Measurements from ENCODE around the gene IER5L.
A peak's percentile ranks its signal among the peaks of the same experiment; 100 is the strongest.
"Not testable (repeated sequence)": the region's sequence is repeated elsewhere in the genome, so short reads cannot be mapped to it uniquely, and the experiment has no call there.

IER5L gene

DNA sequence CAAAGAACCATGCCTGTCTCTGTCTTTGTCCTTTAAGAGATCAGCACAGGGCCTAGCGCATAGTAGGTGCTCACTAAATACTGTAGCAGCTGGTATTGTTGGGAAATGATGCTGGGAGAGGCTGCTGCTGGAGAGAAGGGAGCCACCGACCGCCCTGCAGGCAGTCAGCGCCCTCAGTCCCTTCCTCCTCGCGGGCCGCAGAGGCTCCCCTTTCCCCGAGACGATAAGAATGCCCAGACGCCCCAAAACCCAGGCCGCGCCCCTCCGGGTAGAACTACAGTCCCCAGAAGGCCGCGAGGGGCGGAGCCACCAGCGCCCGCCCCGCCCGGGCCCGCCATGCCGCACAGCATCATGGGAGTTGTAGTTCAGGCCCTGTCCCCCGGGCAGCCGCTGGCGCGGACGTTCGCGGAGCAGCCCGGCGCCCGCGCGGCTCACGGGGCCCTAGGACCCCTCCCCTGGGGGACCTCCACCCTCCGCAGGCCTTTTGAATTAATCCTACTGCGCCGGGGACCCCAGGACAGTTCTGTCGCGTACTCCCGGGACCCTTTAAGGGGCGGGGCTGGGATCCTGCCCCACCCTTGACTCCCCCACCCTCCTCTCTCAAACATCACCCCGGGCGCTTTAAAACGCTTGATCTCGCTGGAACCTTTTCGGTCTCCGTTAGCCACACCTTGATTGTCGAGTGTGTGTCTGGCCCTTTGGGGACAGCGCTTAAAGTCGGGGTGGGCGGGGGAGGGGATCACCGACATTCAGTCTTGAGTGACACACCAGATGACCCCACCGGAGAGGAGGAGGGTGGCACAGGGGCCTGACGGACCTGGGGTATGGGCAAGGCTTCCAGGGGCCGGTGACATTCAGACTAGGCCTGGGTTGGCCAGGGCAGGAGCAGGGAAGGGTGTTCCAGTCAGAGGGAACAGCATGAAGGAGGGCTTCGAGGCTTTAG is 24.8 kb upstream of the IER5L start:
- DNase-seq, result peak; percentile 93

DNA sequence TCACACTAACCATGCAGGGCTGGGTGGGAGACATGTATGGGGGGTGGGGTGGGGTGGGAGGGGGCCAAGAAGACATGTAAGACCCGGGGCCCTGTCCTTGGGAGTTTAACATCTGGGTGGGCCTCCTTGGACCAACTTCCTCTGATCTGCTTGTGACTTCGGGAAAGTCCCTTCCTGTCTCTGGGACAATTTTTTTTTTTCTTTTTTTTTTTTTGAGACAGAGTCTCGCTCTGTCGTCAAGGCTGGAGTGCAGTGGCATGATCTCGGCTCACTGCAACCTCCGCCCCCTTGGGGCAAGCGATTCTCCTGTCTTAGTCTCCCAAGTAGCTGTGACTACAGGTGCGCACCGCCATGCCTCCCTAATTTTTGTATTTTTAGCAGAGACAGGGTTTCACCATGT is 23.8 kb upstream of the IER5L start:
- DNase-seq, result no peak

- no peak for DNase-seq
Observed at GRCh38 chr9:129201289-129201688, 23.2 kb upstream of the IER5L start.

DNA sequence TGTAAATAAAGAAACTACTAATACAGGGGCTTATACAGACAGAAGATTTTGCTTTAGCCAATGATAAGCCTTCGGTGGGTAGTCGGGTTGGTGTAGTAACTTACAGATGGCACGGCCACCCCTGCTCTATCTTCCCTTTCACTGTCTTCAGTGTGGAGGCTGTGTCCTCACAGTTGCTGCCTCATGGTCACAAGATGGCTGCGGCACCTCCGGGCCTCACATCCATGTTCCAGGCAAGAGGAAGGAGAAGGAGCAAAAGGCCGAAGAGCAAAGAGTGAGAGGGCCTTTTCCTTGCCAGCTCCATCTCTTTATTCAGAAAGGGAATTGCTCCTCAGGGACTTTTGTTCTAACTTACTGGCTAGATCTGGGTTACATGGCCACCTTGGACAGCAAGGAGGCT is 22.2 kb upstream of the IER5L start:
- DNase-seq, result no peak

GRCh38 chr9:129199044-129199435 is 21.0 kb upstream of the IER5L start:
- DNase-seq, result no peak

- DNase-seq, result no peak
Observed at GRCh38 chr9:129198319-129199043, 20.4 kb upstream of the IER5L start.

DNA sequence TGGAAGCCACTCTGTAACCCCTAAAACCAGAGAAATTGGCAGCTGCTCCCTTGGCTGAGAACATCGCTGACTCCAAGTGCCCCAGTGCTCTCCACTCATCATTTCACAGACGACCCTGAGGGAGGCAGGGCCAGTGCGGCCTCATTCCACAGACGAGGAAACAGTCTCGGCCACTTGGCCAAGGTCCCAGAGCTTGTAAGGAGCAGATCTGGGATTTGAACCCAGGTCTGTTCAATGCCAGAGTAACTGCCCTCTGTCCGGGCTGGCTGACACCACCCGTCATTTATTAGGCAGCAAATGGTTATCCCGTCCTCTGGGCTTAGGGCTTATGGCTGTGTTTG is 19.9 kb upstream of the IER5L start:
- DNase-seq, result no peak

DNA sequence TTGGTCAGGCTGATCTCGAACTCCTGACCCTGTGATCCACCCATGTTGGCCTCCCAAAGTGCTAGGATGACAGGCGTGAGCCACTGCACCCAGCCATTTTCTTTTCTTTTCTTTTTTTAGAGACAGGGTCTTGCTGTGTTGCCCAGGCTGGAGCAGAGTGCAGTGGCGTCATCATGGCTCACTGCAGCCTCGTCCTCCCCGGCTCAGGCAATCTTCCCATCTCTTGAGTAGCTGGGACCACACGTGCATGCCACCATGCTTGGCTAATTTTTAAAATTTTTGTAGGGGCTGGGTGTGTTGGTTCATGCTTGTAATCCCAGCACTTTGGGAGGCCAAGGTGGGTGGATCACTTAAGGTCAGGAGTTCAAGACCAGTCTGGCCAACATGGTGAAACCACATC is 19.0 kb upstream of the IER5L start:
- DNase-seq, result not testable (repeated sequence)

- no peak for DNase-seq
Observed at GRCh38 chr9:129195606-129196005, 17.5 kb upstream of the IER5L start.

DNA sequence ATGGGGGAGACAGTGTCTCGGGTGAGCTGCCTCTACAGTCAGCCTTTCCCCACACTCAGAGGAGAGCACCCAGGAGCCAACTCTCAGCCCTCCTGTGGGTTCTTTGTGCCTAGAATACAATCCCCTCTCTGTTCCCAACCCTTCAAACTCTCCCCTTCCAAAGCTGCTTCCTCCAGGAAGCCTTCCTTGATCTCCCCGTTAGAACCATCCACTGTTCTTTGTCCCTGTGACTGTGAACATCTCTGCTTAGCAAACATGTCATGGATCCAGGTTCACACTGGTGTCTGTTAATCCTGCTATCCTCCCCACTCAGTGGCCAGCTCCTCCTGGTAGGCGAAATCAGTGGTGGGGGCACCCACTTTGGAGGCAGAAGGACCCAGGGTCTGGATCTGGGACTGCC is 16.2 kb upstream of the IER5L start:
- DNase-seq, result no peak

- DNase-seq, result no peak
Observed at GRCh38 chr9:129193655-129194054, 15.6 kb upstream of the IER5L start.

DNA sequence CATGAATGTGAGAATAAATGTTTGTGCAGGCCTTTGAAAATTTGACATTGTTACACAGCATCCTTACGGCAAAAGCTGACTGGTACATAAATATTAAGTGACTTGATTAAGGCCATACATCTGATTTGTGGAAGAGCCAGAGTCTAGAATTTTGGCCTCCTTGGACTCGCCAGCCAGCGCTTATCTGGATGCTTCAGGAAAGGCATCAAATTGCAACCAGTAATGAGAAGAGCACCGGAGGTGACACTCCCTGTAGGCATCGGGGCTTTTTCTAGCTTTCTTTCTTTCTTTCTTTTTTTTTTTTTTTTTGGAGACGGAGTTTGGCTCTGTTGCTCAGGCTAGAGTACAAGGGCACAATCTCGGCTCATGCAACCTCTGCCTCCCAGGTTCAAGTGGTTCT is 13.2 kb upstream of the IER5L start:
- DNase-seq, result no peak

- not testable (repeated sequence) for DNase-seq
Observed at GRCh38 chr9:129189971-129190370, 11.9 kb upstream of the IER5L start.

DNA sequence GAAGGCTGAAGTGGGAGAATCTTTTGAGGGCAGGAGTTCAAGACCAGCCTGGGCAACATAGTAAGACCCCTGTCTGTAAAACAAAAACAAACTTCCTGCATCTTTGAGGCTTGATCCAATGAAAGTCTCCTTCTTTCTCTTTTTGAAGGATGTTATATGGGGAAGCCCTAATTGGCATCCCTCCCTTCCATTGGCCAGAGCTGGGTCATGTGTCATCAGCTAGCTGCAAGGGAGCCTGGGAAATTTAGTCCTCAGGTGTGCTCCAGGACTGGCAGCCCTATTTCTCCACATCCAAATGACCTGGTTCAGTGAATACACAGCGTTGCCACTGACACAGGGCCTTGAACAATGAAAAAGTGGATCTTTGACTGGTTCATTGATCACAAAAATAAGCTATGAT is 9.0 kb upstream of the IER5L start:
- no peak for DNase-seq

GRCh38 chr9:129185991-129186390 is 7.9 kb upstream of the IER5L start:
- DNase-seq, result no peak

DNA sequence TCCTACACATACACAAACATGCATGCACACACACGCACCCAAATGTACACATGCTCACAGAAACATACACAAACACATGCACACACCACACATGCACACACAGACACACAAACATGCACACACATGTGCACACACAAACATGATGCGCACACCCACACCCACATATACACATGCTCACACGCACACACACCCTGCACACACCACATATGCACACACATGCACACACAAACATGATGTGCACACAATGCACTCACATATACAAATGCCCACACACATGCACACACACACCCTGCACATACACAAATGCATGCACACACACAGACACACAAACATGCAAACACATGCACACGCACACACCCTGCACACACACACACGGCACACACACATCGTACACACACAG is 7.3 kb upstream of the IER5L start:
- no peak for DNase-seq

- no peak for DNase-seq
Observed at GRCh38 chr9:129184596-129185122, 6.6 kb upstream of the IER5L start.

DNA sequence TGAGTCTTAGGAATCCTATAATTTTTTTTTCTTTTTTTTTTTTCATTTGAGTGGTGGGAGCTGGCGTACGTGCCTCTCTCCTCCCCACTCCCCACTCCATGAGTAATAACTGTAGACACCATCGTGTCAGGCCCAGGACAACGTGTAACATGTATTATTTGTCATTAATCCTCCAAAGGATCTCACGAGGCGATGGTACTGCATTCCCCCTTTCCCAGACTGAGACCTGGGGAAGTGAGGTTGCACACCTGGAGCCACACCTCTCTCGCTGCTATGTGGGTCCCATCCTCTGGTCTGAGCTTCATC is 6.1 kb upstream of the IER5L start:
- DNase-seq, result no peak

DNA sequence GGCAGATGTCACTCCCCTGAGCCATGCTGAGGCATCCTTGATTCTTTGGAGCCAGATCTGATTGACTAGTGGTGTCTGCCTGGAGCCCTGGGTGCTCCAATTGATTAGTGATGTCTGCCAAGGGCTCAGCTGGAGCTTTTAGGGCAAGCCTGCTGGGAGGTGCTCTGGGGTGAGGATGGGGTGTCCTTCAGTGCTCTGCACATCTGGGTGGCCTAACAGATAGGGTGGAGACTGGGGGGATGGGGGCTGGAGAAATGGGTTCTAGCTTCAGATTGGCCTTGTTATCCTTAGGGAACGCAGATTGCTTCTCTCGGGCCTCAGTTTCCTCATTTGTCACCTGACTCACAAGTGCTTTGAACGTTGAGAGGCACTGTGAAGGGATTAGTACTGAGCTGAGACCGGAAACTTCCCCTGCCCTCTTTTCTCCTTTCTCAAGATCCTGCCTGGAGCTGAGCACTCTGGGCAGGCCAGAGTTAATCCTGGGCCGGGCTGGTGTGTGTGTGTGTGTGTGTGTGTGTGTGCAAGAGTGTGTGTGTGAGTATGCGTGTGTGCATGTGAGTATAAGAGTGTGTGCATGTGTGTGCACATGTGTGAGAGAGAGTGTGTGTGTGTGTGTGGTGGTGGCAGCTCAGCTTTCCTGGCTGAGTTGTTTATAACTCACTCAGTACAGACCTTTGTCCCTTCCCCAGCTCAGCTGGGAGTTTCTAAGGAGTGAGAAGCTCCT is 5.6 kb upstream of the IER5L start:
- no peak for DNase-seq

DNA sequence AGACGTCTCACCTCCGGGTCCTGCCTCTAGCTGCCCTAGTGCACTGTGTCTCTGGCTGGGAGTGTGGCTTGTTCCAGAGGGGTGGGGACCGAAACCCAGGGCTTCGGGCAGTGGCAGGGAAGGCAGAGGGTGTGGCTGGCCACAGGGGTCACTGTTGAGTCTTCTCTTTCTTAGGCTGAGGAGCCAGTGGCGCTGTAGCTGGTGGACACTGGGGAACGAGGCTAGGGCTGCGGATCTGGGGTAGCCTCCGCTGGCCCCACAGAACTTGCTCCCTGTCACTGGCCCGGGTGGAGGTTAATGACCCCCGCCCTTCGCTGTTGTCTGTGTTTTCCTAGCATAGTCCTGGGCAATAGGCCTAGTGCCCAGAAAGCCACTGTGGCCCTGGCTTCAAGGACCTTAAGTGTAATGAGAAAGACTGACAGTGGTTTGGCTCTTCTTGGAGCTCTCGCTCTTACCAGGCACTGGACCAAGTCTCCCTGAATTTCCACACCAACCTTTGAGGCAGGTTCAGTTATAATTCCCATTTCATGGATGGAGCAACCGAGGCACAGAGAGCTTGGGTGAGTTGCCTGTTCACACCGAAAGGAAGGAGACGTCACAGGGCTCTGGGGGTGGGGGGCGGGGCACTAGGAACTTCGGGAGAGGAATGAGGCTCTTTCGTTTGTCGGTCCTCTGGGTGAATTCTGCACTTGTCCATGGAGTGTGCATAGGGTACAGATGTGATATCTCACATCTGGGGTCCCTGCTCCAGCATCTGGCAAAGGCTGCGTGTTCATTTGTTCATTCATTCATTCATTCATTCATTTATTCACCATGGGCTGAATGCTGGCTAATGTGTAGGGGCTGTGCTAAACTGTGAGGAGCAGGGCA is 4.8 kb upstream of the IER5L start:
- no peak for DNase-seq

DNA sequence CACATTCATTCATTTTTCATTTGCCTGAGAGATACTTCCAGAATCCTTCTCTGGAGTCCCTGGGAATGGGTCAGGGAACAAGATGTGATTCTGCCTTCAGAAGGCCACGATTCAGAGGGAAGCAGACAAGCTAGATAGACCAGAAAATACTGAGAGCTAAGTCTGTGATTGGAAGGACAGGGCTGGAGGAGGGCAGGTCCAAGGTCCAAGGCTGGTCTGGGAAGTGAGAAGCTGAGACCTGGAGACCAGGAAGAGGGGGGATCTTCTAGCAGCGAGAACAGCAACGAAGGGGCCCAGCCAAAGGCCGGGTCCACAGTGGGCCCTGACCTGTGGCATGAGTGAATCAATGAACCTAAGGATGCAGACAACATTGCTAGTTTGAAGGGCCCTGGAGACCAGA is 4.1 kb upstream of the IER5L start:
- no peak for DNase-seq

GRCh38 chr9:129181246-129181645 is 3.2 kb upstream of the IER5L start:
- DNase-seq, result no peak

Measured in T-helper 9 cell (primary cell).